Stimulated activated CD4-positive, alpha-beta T cell treated with anti-CD3 and anti-CD28 coated beads, Interleukin-2, amount 100 ng/mL, for 4 hours (primary cell): ENCODE measurements around the gene SPACA6.
"Not testable (repeated sequence)": the region's sequence is repeated elsewhere in the genome, so short reads cannot be mapped to it uniquely, and the experiment has no call there.

ENCODE experiments used
- DNase-seq: peaks from one replicate; pipeline ENCODE4 v3.0.0-alpha.2; 2020; ENCODE audit warnings: low read depth

Gene SPACA6

GRCh38 chr19:51737924-51738323, 44.8 kb downstream of the SPACA6 start:
- DNase-seq, result no peak

DNA sequence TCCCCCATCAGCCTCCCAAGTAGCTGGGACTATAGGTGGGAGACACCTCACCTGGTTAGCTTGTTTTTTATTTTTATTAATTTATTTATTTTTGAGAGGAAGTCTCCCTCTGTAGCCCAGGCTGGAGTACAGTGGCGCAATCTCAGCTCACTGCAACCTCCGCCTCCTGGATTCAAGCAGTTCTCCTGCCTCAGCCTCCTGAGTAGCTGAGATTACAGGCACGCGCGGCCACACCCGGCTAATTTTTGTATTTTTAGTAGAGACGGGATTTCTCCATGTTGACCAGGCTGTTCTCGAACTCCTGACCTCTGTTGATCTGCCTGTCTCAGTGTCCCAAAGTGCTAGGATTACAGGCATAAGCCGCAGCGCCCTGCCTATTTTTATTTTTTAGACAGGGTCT, 45.4 kb downstream of the SPACA6 start:
- DNase-seq, result not testable (repeated sequence)

DNA sequence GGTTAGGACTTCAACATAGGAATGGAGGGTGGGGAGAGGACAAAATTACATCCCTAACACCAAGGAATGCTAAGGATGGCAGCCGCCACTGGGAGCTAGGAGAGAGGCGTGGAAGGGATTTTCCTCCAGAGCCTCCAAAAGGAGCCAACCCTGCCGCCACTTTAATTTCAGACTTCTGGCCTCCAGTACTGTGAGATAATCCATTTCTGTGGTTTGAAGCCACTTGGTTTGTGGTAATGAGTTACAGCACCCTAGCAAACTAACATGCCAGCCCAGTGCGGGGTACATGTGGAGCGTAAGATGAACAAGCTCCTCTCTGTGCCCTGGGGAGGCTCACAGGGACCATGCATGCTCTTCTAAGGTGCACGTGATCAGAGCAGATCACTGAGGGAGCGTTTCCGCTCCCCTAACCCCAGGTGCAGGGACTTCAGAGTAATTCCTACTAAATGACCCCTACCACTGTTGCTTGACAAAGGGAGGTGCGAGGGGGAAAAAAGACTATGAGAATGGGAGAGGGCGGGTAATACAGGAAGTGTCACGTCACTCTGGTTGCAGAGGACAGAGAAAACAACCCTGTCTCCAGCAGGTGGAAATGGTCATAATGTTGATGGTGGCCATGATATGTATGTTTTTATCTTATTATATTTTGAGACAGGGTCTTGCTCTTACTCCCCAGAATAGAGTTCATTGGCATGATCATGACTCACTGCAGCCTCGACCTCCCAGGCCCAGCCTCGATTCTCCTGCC, 46.5 kb downstream of the SPACA6 start:
- DNase-seq, result no peak

DNA sequence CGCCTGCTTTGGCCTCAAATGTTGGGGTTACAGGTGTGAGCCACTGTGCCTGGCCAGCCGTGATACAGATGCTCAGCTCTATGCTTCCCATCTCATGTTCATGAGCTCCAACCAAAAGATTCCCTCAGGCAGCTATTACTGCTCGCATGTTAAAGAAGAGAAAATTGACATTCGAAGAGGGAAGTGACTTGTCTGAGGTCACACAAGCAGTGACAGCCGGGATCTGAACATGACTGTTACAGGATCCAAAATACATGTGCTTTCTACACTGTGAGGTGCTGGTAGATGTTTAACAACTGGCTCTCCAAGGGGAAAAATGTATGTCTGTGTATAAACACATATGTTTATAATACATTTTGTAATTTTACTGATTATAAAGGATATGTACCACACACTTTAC, 47.2 kb downstream of the SPACA6 start:
- no peak for DNase-seq

- DNase-seq, result no peak
Measured at GRCh38 chr19:51742789-51743188, 49.7 kb downstream of the SPACA6 start.

DNA sequence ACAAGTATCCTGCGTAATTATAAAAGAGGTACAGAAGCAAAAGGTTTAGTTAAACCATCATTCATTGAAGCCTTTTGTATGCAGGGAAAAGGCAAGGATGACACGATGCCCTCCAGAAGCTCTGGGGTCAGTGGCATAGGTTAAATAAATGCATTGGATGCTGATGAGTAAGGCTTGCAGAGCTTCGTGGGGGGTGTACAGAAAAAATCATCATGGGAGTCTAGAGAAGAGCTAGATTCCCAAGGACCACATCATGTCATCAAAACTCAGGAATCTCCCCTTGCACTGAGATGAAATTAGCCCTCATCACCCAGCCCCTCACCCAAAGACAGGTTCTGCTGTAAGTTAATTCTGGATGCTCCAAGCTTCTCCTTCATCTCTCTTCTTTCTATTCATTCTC, 50.3 kb downstream of the SPACA6 start:
- no peak for DNase-seq

GRCh38 chr19:51746731-51747130, 53.6 kb downstream of the SPACA6 start:
- no peak for DNase-seq

DNA sequence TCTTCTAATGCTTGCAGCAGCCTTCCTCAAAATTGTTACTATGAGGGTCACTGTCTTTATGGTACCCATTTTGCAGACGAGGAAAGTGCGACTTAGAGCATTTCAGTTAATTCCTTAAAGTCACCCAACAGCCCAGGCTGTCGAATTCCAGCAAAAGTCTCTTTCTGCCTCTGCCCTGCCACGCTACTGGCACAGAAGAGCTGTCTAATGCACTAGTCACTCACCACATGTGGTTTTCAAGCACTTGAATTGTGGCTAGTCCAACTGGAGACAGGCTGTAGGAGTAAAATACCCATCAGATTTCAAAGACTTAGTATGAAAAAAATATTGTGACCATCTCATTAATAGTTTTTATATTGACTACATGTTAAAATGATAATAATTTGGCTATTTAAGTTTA, 56.8 kb downstream of the SPACA6 start:
- no peak for DNase-seq

GRCh38 chr19:51750400-51751094, 57.4 kb downstream of the SPACA6 start:
- no peak for DNase-seq

GRCh38 chr19:51751655-51752054, 58.5 kb downstream of the SPACA6 start, which contains the start of gene FPR1:
Gene FPR1 (minus strand): TSS chr19:51751878. CDS start chr19:51746994, 4,884 bp downstream.
- no peak for DNase-seq

GRCh38 chr19:51754109-51754508, 61.0 kb downstream of the SPACA6 start:
- no peak for DNase-seq

DNA sequence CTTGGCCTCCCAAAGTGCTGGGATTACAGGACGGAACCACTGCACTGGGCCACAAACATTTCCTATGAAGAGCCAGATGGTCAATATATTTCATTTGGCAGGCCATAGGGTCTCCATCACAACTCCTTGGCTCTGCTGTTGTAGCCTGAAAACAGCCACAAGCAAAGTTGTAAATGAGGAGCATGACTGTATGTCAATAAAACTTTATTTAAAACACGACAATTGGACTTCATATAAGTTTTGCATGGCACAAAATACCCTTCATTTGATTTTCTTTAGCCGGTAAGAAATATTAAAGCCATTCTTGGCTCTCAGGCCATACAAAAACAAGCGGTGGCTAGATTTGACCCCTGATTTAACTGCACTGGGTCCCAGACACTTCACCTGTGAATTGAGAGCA, 61.6 kb downstream of the SPACA6 start:
- no peak for DNase-seq
